ENCODE data around the gene SLC25A18. TPM values are rescaled to one million over a fixed set of nuclear protein-coding genes. Genes with fewer than 3 reads are reported as not detected.
"Not testable (repeated sequence)": the region's sequence is repeated elsewhere in the genome, so short reads cannot be mapped to it uniquely, and the experiment has no call there.

The SLC25A18 gene
- total RNA-seq, 1 experiment from 2014 or later = 0.57 TPM

DNA sequence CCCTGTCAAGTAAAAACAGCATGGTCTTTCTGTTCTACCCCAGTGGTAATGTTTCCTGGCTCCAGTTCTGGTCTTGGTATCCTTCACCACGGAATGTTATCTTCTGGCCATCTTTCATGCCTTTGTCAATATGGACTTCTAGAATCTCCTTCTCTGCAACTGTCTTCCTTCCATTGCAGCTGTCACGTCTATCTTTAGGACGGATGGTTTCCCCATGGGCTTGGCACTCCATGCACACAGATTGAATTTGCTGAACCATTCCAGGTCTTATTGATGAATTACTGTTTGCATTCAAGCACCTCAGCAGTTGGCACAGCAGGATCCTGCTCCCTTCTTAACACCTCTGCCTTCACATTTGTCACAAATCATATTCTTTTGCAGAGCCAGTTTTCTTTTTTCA is 44.9 kb upstream of the SLC25A18 start:
- Histone ChIP-seq H2AFZ (no peak overlapping the region), H3K4me3 (no peak overlapping the region), H3F3A (ENCODE audit: insufficient read depth, low read depth) (no peaks in the 10 kb centered on the region), H3K9me3 (ENCODE audit: insufficient read depth, low read depth) (no peaks in the 10 kb centered on the region), H3K27me3 (ENCODE audit: insufficient read depth, low read depth) (peaks cover 54% of the 10 kb centered on the region), H3K27ac (no peak overlapping the region), H3K9me2 (ENCODE audit: insufficient read depth) (no peaks in the 10 kb centered on the region), H4K20me1 (ENCODE audit: insufficient read depth) (no peaks in the 10 kb centered on the region), H3K4me2 (no peak overlapping the region), H3K36me3 (ENCODE audit: low read depth) (no peaks in the 10 kb centered on the region), H3K4me1 (replicated peaks; ENCODE audit: insufficient read depth) (no peaks in the 10 kb centered on the region), H3K79me2 (ENCODE audit: low read depth) (no peaks in the 10 kb centered on the region)
- intact Hi-C loops (cut with micrococcal nuclease; ENCODE audit: unreplicated experiment) = no loop called here
- POLR2A ChIA-PET (ENCODE audit: unreplicated experiment) = no interaction called here
- no TSS peak for BruUV-seq (replicated peaks)
- CTCF ChIA-PET = no interaction called here
- no peak for DNase-seq
- TF ChIP-seq, protein P1, sequence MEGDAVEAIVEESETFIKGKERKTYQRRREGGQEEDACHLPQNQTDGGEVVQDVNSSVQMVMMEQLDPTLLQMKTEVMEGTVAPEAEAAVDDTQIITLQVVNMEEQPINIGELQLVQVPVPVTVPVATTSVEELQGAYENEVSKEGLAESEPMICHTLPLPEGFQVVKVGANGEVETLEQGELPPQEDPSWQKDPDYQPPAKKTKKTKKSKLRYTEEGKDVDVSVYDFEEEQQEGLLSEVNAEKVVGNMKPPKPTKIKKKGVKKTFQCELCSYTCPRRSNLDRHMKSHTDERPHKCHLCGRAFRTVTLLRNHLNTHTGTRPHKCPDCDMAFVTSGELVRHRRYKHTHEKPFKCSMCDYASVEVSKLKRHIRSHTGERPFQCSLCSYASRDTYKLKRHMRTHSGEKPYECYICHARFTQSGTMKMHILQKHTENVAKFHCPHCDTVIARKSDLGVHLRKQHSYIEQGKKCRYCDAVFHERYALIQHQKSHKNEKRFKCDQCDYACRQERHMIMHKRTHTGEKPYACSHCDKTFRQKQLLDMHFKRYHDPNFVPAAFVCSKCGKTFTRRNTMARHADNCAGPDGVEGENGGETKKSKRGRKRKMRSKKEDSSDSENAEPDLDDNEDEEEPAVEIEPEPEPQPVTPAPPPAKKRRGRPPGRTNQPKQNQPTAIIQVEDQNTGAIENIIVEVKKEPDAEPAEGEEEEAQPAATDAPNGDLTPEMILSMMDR (conservative IDR thresholded peaks at IDR 0.05) = no peak
- no peak for TF ChIP-seq EZH2 (IDR thresholded peaks at IDR 0.05; ENCODE audit: low read depth)

DNA sequence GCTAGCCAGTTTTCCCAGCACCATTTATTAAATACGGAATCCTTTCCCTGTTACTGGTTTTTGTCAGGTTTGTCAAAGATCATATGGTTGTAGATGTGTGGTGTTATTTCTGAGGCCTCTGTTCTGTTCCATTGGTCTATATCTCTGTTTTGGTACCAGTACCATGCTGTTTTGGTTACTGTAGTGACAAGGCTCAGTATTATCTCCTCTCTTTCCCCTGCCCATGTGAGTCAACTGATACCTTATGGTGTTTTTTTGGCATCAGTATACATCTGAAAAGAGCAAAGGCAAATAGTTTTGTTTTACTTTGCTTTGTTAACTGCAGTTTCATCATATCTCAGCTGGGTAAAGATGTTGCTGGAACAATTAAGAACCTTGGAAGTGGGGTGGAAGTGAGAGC is 41.3 kb upstream of the SLC25A18 start:
- BruUV-seq (replicated peaks); H2AFZ ChIP-seq; H3K4me2 ChIP-seq; H3K36me3 ChIP-seq (ENCODE audit: low read depth); H4K20me1 ChIP-seq (ENCODE audit: insufficient read depth); H3K4me3 ChIP-seq; H3K79me2 ChIP-seq (ENCODE audit: low read depth); POLR2A ChIA-PET (ENCODE audit: unreplicated experiment); CTCF ChIA-PET; intact Hi-C loops (cut with micrococcal nuclease; ENCODE audit: unreplicated experiment); H3K9me2 ChIP-seq (ENCODE audit: insufficient read depth); DNase-seq; H3K4me1 ChIP-seq (replicated peaks; ENCODE audit: insufficient read depth); H3F3A ChIP-seq (ENCODE audit: insufficient read depth, low read depth); H3K27ac ChIP-seq; H3K9me3 ChIP-seq (ENCODE audit: insufficient read depth, low read depth): not testable (repeated sequence)
- H3K27me3 ChIP-seq (ENCODE audit: insufficient read depth, low read depth) = peaks cover 36% of the 10 kb centered on the region

DNA sequence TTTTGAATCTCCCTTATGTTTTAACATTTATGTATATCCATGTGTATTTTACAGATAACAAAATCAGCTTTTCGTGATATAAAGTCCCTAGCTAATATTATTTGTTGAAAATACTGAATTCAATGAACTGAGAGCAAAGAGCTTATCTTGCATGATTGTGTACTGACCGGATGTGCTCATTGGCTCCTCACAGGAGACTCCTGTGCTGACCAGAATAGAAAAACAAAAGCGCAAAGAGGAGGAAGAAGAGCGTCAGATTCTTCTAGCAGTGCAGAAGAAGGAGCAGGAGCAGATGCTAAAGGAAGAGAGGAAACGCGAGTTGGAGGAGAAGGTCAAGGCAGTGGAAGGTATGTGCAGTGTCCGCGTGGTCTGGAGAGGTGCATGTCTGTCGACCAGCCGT is 39.4 kb upstream of the SLC25A18 start:
- no peaks in the 10 kb centered on the region for H3K4me1 ChIP-seq (replicated peaks; ENCODE audit: insufficient read depth)
- H3K4me2 ChIP-seq = no peak overlapping the region
- CTCF ChIA-PET = no interaction called here
- H3F3A ChIP-seq (ENCODE audit: insufficient read depth, low read depth) = no peaks in the 10 kb centered on the region
- H3K4me3 ChIP-seq = no peak overlapping the region
- H3K9me3 ChIP-seq (ENCODE audit: insufficient read depth, low read depth) = no peaks in the 10 kb centered on the region
- intact Hi-C loops (cut with micrococcal nuclease; ENCODE audit: unreplicated experiment) = no loop called here
- no TSS peak for BruUV-seq (replicated peaks)
- H3K27me3 ChIP-seq (ENCODE audit: insufficient read depth, low read depth) = peaks cover 43% of the 10 kb centered on the region
- no peaks in the 10 kb centered on the region for H3K9me2 ChIP-seq (ENCODE audit: insufficient read depth)
- no peaks in the 10 kb centered on the region for H4K20me1 ChIP-seq (ENCODE audit: insufficient read depth)
- no peak for DNase-seq
- TF ChIP-seq, protein P1 (conservative IDR thresholded peaks at IDR 0.05) = no peak
- TF ChIP-seq EZH2 (IDR thresholded peaks at IDR 0.05; ENCODE audit: low read depth) = no peak
- H3K79me2 ChIP-seq (ENCODE audit: low read depth) = no peaks in the 10 kb centered on the region
- H2AFZ ChIP-seq = no peak overlapping the region
- H3K27ac ChIP-seq = no peak overlapping the region
- POLR2A ChIA-PET (ENCODE audit: unreplicated experiment) = interaction anchor here (0.7 kb wide), 1 partner anchor 152 kb away, joined by 18 read pairs; no protein-coding TSS in a partner anchor
- no peaks in the 10 kb centered on the region for H3K36me3 ChIP-seq (ENCODE audit: low read depth)

DNA sequence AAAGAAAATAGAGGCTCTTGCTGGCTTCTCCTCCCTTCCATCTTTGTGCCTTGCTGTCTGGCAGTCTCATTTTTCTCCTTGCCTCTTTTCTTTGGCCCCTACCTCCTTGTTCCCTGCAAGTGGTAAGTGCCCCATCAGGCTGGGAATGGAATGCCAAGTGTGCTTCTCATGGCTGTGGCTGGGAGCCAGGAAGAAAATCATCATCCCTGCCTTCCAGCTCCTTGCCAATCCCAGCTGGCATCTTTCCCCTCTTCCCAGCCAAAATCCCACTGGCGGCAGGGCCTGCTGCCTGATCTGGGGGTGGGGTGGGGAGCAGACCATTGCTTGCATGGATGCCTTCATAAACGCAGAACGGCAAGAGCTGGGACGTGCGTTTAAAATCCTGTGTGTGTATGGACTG is 27.0 kb upstream of the SLC25A18 start:
- Histone ChIP-seq H3K9me2 (ENCODE audit: insufficient read depth) (no peaks in the 10 kb centered on the region), H3F3A (ENCODE audit: insufficient read depth, low read depth) (no peaks in the 10 kb centered on the region), H3K9me3 (ENCODE audit: insufficient read depth, low read depth) (no peaks in the 10 kb centered on the region), H3K4me1 (replicated peaks; ENCODE audit: insufficient read depth) (no peaks in the 10 kb centered on the region), H2AFZ (no peak overlapping the region), H4K20me1 (ENCODE audit: insufficient read depth) (no peaks in the 10 kb centered on the region), H3K27me3 (ENCODE audit: insufficient read depth, low read depth) (peaks cover 11% of the 10 kb centered on the region; the same call in 1 of the 2 replicates), H3K27ac (no peak overlapping the region), H3K4me2 (no peak overlapping the region), H3K79me2 (ENCODE audit: low read depth) (no peaks in the 10 kb centered on the region), H3K4me3 (no peak overlapping the region), H3K36me3 (ENCODE audit: low read depth) (no peaks in the 10 kb centered on the region)
- CTCF ChIA-PET = no interaction called here
- DNase-seq = no peak
- POLR2A ChIA-PET (ENCODE audit: unreplicated experiment) = no interaction called here
- BruUV-seq (replicated peaks) = no TSS peak
- intact Hi-C loops (cut with micrococcal nuclease; ENCODE audit: unreplicated experiment) = no loop called here
- TF ChIP-seq EZH2 (IDR thresholded peaks at IDR 0.05; ENCODE audit: low read depth) = no peak
- TF ChIP-seq, protein P1 (conservative IDR thresholded peaks at IDR 0.05) = no peak

Data from PC-9 (cell line).